Calu3 (cell line): Measurements from ENCODE around the gene HACD3. TPM values are rescaled to one million over a fixed set of nuclear protein-coding genes. Genes with fewer than 3 reads are reported as not detected.

Experiments used
- BruUV-seq: library from RNA; stranded (reverse); fragments of 400-500 nt; replicated peaks from 2 replicates; lab custom pipeline; 2021; lab: Mats Ljungman, UMichigan
- CTCF ChIA-PET: fragments of 300-600 bp; sonication (Branson Sonifier 250); formaldehyde crosslinking; loops from one replicate; lab custom pipeline; 2022; ENCODE audit warnings: antibody characterized with exemption; lab: Charles Lee
- DNase-seq: peaks from one replicate; pipeline ENCODE4 v3.0.0; 2022
- H3K27ac Mint-ChIP-seq: one replicate; pipeline ENCODE4 v1.8.0; 2022; ENCODE audit warnings: mixed read lengths; ENCODE audit not compliant: unreplicated experiment
- H3K27me3 Mint-ChIP-seq: one replicate; pipeline ENCODE4 v1.8.0; 2022; ENCODE audit warnings: mixed read lengths; ENCODE audit not compliant: unreplicated experiment
- H3K36me3 Mint-ChIP-seq: one replicate; pipeline ENCODE4 v1.8.0; 2022; ENCODE audit warnings: mild to moderate bottlenecking, moderate library complexity, mixed read lengths; ENCODE audit not compliant: insufficient read depth, unreplicated experiment
- H3K4me1 Mint-ChIP-seq: one replicate; pipeline ENCODE4 v1.8.0; 2022; ENCODE audit warnings: mild to moderate bottlenecking, low read depth, mixed read lengths; ENCODE audit not compliant: unreplicated experiment
- H3K4me3 Mint-ChIP-seq: one replicate; pipeline ENCODE4 v1.8.0; 2022; ENCODE audit warnings: mild to moderate bottlenecking, low read depth, moderate library complexity, mixed read lengths; ENCODE audit not compliant: unreplicated experiment
- H3K9me3 Mint-ChIP-seq: one replicate; pipeline ENCODE4 v1.8.0; 2022; ENCODE audit warnings: low read depth, mixed read lengths; ENCODE audit not compliant: unreplicated experiment
- CTCF ChIP-seq: fragments of 200-600 bp; IDR thresholded peaks from one replicate; pipeline ENCODE4 v1.8.0; 2022; ENCODE audit warnings: antibody characterized with exemption; ENCODE audit not compliant: unreplicated experiment
- intact Hi-C: fragments of 100-400 bp; cut with micrococcal nuclease; formaldehyde crosslinking; loops from one replicate; pipeline ENCODE4 v1.10.0; 2022; ENCODE audit not compliant: unreplicated experiment
- total RNA-seq: library from RNA; stranded (reverse); gene quantifications from 2 replicates; pipeline ENCODE4 v1.2.3, GENCODE V29; 2022

Gene HACD3
- total RNA-seq, 1 experiment from 2014 or later: 135 TPM

- H3K27ac Mint-ChIP-seq: no peak overlapping the region
- intact Hi-C loops: no loop called here
- BruUV-seq: no TSS peak
- no peaks in the 10 kb centered on the region for H3K4me1 Mint-ChIP-seq
- DNase-seq: no peak
- no peaks in the 10 kb centered on the region for H3K9me3 Mint-ChIP-seq
- peaks cover 38% of the 10 kb centered on the region for H3K36me3 Mint-ChIP-seq
- H3K4me3 Mint-ChIP-seq: no peak overlapping the region
- CTCF ChIA-PET: no interaction called here
- H3K27me3 Mint-ChIP-seq: no peaks in the 10 kb centered on the region
- TF ChIP-seq CTCF: no peak
Measured at GRCh38 chr15:65599677-65600076, 69.4 kb downstream of the HACD3 start.

GRCh38 chr15:65603134-65603533, 72.9 kb downstream of the HACD3 start:
- CTCF ChIA-PET: no interaction called here
- H3K27ac Mint-ChIP-seq: no peak overlapping the region
- peaks cover 27% of the 10 kb centered on the region for H3K36me3 Mint-ChIP-seq

GRCh38 chr15:65603559-65603958, 73.3 kb downstream of the HACD3 start:
- H3K9me3 Mint-ChIP-seq: no peaks in the 10 kb centered on the region

More at GRCh38 chr15:65603134-65603533, 72.9 kb downstream of the HACD3 start:
- TF ChIP-seq CTCF: no peak
- no TSS peak for BruUV-seq
- no peaks in the 10 kb centered on the region for H3K4me1 Mint-ChIP-seq
- intact Hi-C loops: no loop called here
- no peaks in the 10 kb centered on the region for H3K27me3 Mint-ChIP-seq
- DNase-seq: no peak
- no peak overlapping the region for H3K4me3 Mint-ChIP-seq
- no peaks in the 10 kb centered on the region for H3K9me3 Mint-ChIP-seq

GRCh38 chr15:65610871-65611718, 80.8 kb downstream of the HACD3 start, which contains the start of gene INTS14:
Gene INTS14 (minus strand): TSS chr15:65611131. CDS start chr15:65607380, 3,751 bp downstream.
- BruUV-seq: no TSS peak
- peak; percentile 99 for DNase-seq
- Mint-ChIP-seq H3K4me3 (peak within 1 kb of the TSS; percentile 78), H3K4me1 (peaks cover 11% of the 10 kb centered on the region), H3K27me3 (no peaks in the 10 kb centered on the region), H3K9me3 (no peaks in the 10 kb centered on the region), H3K27ac (peak within 1 kb of the TSS; percentile 90), H3K36me3 (peaks cover 27% of the 10 kb centered on the region)
- intact Hi-C loops: no loop called here
- TF ChIP-seq CTCF: peak; percentile 73
- CTCF ChIA-PET: interaction anchor here (0.7 to 1.7 kb wide), 8 partner anchors 10 to 221 kb away, joined by 3 to 5 read pairs (median 4); partner anchors contain the start of gene SLC24A1

More at GRCh38 chr15:65603559-65603958, 73.3 kb downstream of the HACD3 start:
- no peak for DNase-seq
- no peaks in the 10 kb centered on the region for H3K4me1 Mint-ChIP-seq
- CTCF ChIA-PET: no interaction called here
- no peak overlapping the region for H3K4me3 Mint-ChIP-seq
- no TSS peak for BruUV-seq
- intact Hi-C loops: no loop called here
- no peaks in the 10 kb centered on the region for H3K27me3 Mint-ChIP-seq
- TF ChIP-seq CTCF: no peak
- peaks cover 22% of the 10 kb centered on the region for H3K36me3 Mint-ChIP-seq
- H3K27ac Mint-ChIP-seq: no peak overlapping the region
